K562 (cell line): ENCODE measurements around the gene AACS. TPM values are rescaled to one million over a fixed set of nuclear protein-coding genes. Genes with fewer than 3 reads are reported as not detected.

Source experiments
- ATF1 ChIP-seq, 2 experiments: fragments of 450-650 bp in 1 of 2; IDR thresholded peaks; 2 replicates each; pipeline ENCODE4 v1.6.1; 2016; ENCODE audit warnings: missing compliant biosample characterization in 1 of 2, missing genetic modification characterization in 1 of 2
- CBFA2T3 ChIP-seq: fragments of 450-650 bp; IDR thresholded peaks from 2 replicates; pipeline ENCODE4 v1.6.1; 2017
- CCAR2 ChIP-seq: fragments of 200-400 bp; formaldehyde crosslinking; IDR thresholded peaks from 2 replicates; pipeline ENCODE4 v1.6.1; 2017; ENCODE audit warnings: mild to moderate bottlenecking, low read depth, low read length
- DACH1 ChIP-seq: fragments of 450-650 bp; IDR thresholded peaks from 2 replicates; pipeline ENCODE4 v1.6.1; 2018; ENCODE audit not compliant: partially characterized antibody
- DNMT1 ChIP-seq: fragments of 450-650 bp; IDR thresholded peaks from 2 replicates; pipeline ENCODE4 v1.6.1; 2016; ENCODE audit warnings: antibody characterized with exemption, mild to moderate bottlenecking
- E2F4 ChIP-seq: sonication (generic); formaldehyde crosslinking; IDR thresholded peaks from 2 replicates; pipeline ENCODE4 v1.8.0; 2022; ENCODE audit warnings: mild to moderate bottlenecking, low read depth, missing genetic modification reagents
- EP300 ChIP-seq: IDR thresholded peaks from 2 replicates; pipeline ENCODE4 v1.6.1; 2012; ENCODE audit warnings: low read length, improper control_type of control experiment
- PRPF4 ChIP-seq: fragments of 200-400 bp; formaldehyde crosslinking; IDR thresholded peaks from one replicate; pipeline ENCODE4 v1.6.1; 2017; ENCODE audit warnings: low read length, low read depth, mild to moderate bottlenecking; ENCODE audit not compliant: insufficient read depth, poor library complexity, severe bottlenecking
- RBBP5 ChIP-seq: fragments of 200-600 bp; sonication (generic); IDR thresholded peaks from 2 replicates; pipeline ENCODE4 v1.6.1; 2012; ENCODE audit warnings: borderline replicate concordance, mild to moderate bottlenecking, low read length, control low read depth, inconsistent platforms; ENCODE audit not compliant: insufficient read depth, poor library complexity, severe bottlenecking
- SMAD3 ChIP-seq: fragments of 450-650 bp; formaldehyde crosslinking; conservative IDR thresholded peaks from 2 replicates; pipeline ENCODE4 v1.4.0; 2020; ENCODE audit warnings: mild to moderate bottlenecking
- ZBTB2 ChIP-seq: fragments of 450-650 bp; IDR thresholded peaks from 2 replicates; pipeline ENCODE4 v1.6.1; 2016; ENCODE audit warnings: antibody characterized with exemption
- ZEB2 ChIP-seq: fragments of 450-650 bp; IDR thresholded peaks from 2 replicates; pipeline ENCODE4 v1.6.1; 2016
- ZHX1 ChIP-seq: fragments of 150-350 bp; conservative IDR thresholded peaks from 2 replicates; pipeline ENCODE4 v1.6.1; 2014; ENCODE audit warnings: low read length
- ZNF347 ChIP-seq: fragments of 450-650 bp; formaldehyde crosslinking; IDR thresholded peaks from 2 replicates; pipeline ENCODE4 v1.4.0; 2020; ENCODE audit warnings: low read depth, mild to moderate bottlenecking, moderate library complexity
- ZNF644 ChIP-seq: fragments of 200-800 bp; sonication (Bioruptor generic); IDR thresholded peaks from 2 replicates; pipeline ENCODE4 v1.6.1; 2016; ENCODE audit warnings: low read depth, missing genetic modification characterization, missing compliant biosample characterization
- polyA plus RNA-seq, 8 experiments: library from polyadenylated mRNA; depleted of rRNA in 4 of 8; stranded (reverse) in 5 of 8; unstranded in 3 of 8; fragments of >200 nt; fragmentation: Nextera tagmentation in 2 of 8; fragmentation: Illumina TruSeq in 1 of 8; extraction: Ambion mirVana in 2 of 8; extraction: Trizol in 1 of 8; gene quantifications; 2 replicates each; pipeline versions ENCODE4 v1.2.1 to v1.2.3, GENCODE V29; 2011 to 2014; ENCODE audit warnings: inconsistent platforms in 1 of 8, missing spikeins in 1 of 8
- total RNA-seq, 7 experiments: library from RNA; depleted of rRNA in 6 of 7; stranded (reverse); fragments of >200 nt in 6 of 7; fragmentation: Illumina TruSeq in 2 of 7; extraction: Trizol in 2 of 7; gene quantifications; 2 replicates each; pipeline versions ENCODE4 v1.2.1 to v1.2.3, GENCODE V29; 2011 to 2021; ENCODE audit warnings: low replicate concordance in 1 of 7
- TF ChIP-seq, protein P1 (sequence below): conservative IDR thresholded peaks from 2 replicates; pipeline ENCODE4 v1.6.1; 2011; ENCODE audit warnings: low read depth, mild to moderate bottlenecking, low read length; ENCODE audit not compliant: control insufficient read depth
- TF ChIP-seq, protein P2 (sequence below): fragments of 250-450 bp; sonication (Bioruptor Pico); IDR thresholded peaks from 2 replicates; pipeline ENCODE4 v1.8.0; 2022; ENCODE audit warnings: moderate library complexity, mild to moderate bottlenecking, inconsistent platforms

The AACS gene
- total and polyA plus RNA-seq, 9 of the 15 experiments (the other 6 are each of a cell fraction or from before 2014, with no cell fraction given): 2.4 to 13.0 (median 6.0) TPM

DNA sequence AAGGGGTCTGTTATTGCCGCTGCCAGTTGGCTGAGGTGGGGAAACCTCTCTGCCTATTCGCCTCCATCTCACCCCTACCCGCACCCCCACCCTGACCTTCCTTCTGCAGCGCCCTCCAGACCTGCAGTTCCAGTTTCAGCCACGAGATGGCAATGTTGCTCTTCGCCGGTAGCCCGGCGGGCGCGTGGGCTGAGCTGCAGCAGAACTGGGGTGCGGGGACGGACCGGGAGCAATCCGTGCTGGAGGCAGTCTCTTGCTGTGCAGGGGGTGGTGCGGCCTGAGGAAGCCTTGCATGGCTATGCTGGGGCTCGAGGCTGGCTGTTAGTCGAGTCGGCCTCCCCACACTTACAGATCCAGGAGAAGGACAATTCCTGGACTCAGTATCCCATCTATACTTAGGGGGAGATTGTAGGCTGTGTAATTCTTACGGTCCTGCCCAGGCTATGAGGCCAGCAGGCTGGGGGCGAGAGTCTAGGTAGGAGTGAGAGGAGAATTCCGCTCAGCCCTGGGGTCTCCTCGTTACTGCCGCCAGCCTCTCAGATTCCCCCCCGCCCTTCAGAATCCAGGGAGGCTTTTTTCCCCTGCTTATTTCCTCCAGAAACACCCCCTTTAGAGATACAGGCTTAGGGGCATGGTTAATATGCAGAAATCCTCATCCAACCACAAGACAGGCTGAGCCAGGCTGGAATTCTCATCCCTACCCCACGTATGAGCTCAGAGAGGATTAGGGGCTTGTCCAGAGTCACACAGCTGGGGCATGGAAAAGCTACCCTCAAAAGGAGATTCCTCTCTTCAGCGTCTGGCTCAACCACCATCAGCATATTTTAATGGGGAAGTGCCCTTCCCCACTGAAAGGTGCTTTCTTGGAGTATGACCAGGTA lies 118.2 kb downstream of the AACS start (continued):
- TF ChIP-seq, protein P1, sequence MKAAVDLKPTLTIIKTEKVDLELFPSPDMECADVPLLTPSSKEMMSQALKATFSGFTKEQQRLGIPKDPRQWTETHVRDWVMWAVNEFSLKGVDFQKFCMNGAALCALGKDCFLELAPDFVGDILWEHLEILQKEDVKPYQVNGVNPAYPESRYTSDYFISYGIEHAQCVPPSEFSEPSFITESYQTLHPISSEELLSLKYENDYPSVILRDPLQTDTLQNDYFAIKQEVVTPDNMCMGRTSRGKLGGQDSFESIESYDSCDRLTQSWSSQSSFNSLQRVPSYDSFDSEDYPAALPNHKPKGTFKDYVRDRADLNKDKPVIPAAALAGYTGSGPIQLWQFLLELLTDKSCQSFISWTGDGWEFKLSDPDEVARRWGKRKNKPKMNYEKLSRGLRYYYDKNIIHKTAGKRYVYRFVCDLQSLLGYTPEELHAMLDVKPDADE: no peak
- TF ChIP-seq EP300 (no peak), PRPF4 (no peak), ZNF347 (CRISPR knock-in tag) (no peak), CCAR2 (no peak), ZEB2 (no peak), DNMT1 (no peak), RBBP5 (no peak), ZHX1 (no peak), E2F4 (CRISPR knock-in tag) (no peak), ZBTB2 (no peak), ZNF644 (tag) (no peak), CBFA2T3 (no peak), DACH1 (no peak), SMAD3 (CRISPR knock-in tag) (no peak), ATF1 (CRISPR knock-in tag; IDR thresholded peaks at IDR 0.05) (no peak), ATF1 (tag; IDR thresholded peaks at IDR 0.05) (no peak)
- TF ChIP-seq, protein P2, sequence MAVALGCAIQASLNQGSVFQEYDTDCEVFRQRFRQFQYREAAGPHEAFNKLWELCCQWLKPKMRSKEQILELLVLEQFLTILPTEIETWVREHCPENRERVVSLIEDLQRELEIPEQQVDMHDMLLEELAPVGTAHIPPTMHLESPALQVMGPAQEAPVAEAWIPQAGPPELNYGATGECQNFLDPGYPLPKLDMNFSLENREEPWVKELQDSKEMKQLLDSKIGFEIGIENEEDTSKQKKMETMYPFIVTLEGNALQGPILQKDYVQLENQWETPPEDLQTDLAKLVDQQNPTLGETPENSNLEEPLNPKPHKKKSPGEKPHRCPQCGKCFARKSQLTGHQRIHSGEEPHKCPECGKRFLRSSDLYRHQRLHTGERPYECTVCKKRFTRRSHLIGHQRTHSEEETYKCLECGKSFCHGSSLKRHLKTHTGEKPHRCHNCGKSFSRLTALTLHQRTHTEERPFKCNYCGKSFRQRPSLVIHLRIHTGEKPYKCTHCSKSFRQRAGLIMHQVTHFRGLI (CRISPR knock-in tag): no peak
